Subcutaneous abdominal adipose tissue (tissue), 5 donors: ENCODE results near the gene PRR14.

ENCODE experiments used
- H3K27ac ChIP-seq: one replicate; pipeline ENCODE4 v1.7.0; 2013; ENCODE audit warnings: low read depth, mild to moderate bottlenecking, inconsistent platforms, low read length, moderate library complexity
- H3K27me3 ChIP-seq, 5 donors: one replicate each; pipeline ENCODE4 v1.7.0; 2013; ENCODE audit warnings: low read length in 5 of 5, inconsistent platforms in 1 of 5; ENCODE audit not compliant: control insufficient read depth in 5 of 5, insufficient read depth in 4 of 5
- H3K36me3 ChIP-seq, 5 donors: one replicate each; pipeline ENCODE4 v1.7.0; 2013; ENCODE audit warnings: low read length in 5 of 5; ENCODE audit not compliant: control insufficient read depth in 5 of 5, insufficient read depth in 5 of 5
- H3K4me1 ChIP-seq, 5 donors: one replicate each; pipeline ENCODE4 v1.7.0; 2013; ENCODE audit warnings: low read length in 5 of 5, mild to moderate bottlenecking in 3 of 5, moderate library complexity in 1 of 5; ENCODE audit not compliant: control insufficient read depth in 5 of 5, insufficient read depth in 5 of 5
- H3K4me3 ChIP-seq, 5 donors: one replicate each; pipeline ENCODE4 v1.7.0; 2013; ENCODE audit warnings: low read length in 5 of 5, low read depth in 1 of 5
- H3K9ac ChIP-seq, 5 donors: one replicate each; pipeline ENCODE4 v1.7.0; 2013; ENCODE audit warnings: low read length in 5 of 5, mild to moderate bottlenecking in 4 of 5, moderate library complexity in 3 of 5
- H3K9me3 ChIP-seq, 5 donors: one replicate each; pipeline ENCODE4 v1.7.0; 2013; ENCODE audit warnings: low read length in 5 of 5; ENCODE audit not compliant: control insufficient read depth in 5 of 5
- donor health status: healthy.
- donor health status: healthy.
- donor health status: healthy.
- donor health status: healthy.
- donor health status: healthy.

The PRR14 gene

DNA sequence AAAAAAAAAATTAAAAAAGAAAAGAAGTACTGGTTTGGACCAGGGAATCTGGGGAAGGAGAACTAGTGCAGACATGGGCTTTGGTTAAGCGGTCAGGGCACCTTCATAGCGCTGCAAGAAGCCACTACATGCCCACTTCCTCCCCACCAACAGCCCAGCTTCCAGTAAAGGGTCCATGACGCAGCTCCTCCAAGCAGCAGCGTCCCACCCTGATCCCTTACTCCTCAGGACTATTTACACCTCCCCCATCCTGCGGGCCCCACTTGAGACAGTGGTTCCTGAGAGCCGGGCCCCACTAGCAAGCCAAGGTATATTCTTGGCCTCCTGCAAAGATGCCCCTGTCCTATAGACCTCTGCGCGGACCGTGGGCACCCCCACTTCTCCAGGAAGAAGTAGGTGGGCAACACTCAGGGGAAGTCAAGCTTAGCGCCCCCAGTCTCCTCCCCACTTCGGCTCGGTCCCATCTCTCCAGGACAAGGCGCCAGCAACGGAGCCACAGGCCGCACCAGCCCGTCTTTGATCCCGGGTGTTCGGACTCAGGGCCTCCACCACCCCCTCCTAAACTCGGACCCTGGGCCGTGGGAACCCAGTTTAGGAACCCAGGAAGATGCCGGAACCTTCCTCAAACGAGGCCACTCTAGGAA is 913 bp upstream of the PRR14 start:
- peak overlapping the region; percentile 79 to 93 (median 89) for H3K4me3 ChIP-seq
- no peaks in the 10 kb centered on the region for H3K9me3 ChIP-seq
- H3K36me3 ChIP-seq, result peaks cover 0 to 26% (median 20%) of the 10 kb centered on the region in 5 donors
- peaks cover 2 to 28% (median 20%) of the 10 kb centered on the region in 5 donors for H3K4me1 ChIP-seq
- H3K27me3 ChIP-seq, result no peaks in the 10 kb centered on the region
- H3K27ac ChIP-seq, result peak overlapping the region; percentile 90
- H3K9ac ChIP-seq, result peak overlapping the region; percentile 59 to 87 (median 73)

GRCh38 chr16:30651124-30652004 is 604 bp downstream of the PRR14 start:
- Histone ChIP-seq H3K9ac (peak overlapping the region; percentile 48 to 91 (median 88)), H3K9me3 (no peaks in the 10 kb centered on the region)

DNA sequence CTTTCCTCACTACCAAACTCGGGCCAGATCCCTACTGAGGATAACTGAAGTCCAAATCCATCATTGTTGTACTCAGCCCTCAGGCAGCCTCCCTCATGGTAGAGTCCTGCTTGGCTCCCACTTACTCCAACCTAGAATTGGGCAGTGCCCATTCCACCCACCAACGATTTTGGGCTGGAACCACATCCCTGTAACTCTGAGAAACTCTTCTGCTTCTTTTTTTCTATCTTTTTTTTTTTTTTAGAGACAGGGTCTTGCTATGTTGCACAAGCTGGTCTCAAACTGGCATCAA is 1.2 kb downstream of the PRR14 start:
- Histone ChIP-seq H3K27ac (peak overlapping the region; percentile 90), H3K9me3 (no peaks in the 10 kb centered on the region), H3K4me3 (peak overlapping the region; percentile 63 to 93 (median 77)), H3K9ac (peak overlapping the region; percentile 48 to 83 (median 77)), H3K27me3 (no peaks in the 10 kb centered on the region), H3K36me3 (peaks cover 0 to 45% (median 39%) of the 10 kb centered on the region in 5 donors), H3K4me1 (peaks cover 2 to 31% (median 23%) of the 10 kb centered on the region in 5 donors)

More at GRCh38 chr16:30651124-30652004, 604 bp downstream of the PRR14 start:
- H3K36me3 ChIP-seq, result peaks cover 0 to 40% (median 35%) of the 10 kb centered on the region in 5 donors
- peak overlapping the region; percentile 87 to 93 (median 89) for H3K4me3 ChIP-seq
- H3K27me3 ChIP-seq, result no peaks in the 10 kb centered on the region
- peaks cover 2 to 28% (median 20%) of the 10 kb centered on the region in 5 donors for H3K4me1 ChIP-seq
- H3K27ac ChIP-seq, result peak overlapping the region; percentile 90

DNA sequence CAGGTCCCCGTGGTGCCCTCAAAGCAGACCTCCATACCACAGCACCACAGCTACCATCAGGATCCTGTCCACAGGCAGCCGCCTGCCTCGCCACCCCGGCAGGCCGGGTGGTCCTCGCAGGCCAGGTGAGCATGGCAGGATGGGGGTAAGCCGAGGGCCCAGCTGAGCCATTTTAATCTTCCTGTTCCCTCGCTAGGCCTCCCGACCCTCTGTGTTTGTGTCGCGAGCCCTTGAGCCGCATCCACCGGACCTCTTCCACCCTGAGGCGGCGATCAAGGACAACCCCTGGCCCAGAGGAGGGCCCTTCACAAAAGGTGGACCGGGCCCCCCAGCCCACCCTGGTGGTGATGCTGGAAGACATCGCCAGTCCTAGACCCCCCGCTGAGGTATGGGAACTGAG is 2.0 kb downstream of the PRR14 start:
- Histone ChIP-seq H3K4me1 (peaks cover 8 to 39% (median 30%) of the 10 kb centered on the region in 5 donors), H3K36me3 (peaks cover 0 to 45% (median 39%) of the 10 kb centered on the region in 5 donors), H3K27me3 (no peaks in the 10 kb centered on the region), H3K27ac (peak overlapping the region; percentile 90), H3K9me3 (no peaks in the 10 kb centered on the region), H3K9ac (peak overlapping the region in 1 of 5 donors; percentile 77), H3K4me3 (no peak overlapping the region)

DNA sequence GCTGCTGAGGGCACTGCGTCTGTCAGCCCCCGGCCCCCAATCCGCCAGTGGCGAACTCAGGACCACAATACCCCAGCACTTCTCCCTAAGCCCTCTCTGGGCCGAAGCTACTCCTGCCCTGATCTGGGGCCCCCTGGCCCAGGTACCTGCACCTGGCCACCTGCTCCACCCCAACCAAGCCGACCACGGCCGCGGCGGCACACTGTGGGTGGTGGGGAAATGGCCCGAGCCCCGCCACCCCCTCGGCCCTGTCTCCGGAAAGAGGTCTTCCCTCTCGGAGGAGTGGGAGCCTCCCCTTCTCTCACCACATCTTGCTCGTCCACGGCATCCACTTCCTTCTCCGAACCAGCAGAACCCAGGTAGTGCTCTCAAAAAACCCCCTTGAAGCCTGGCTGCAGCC is 4.1 kb downstream of the PRR14 start:
- H3K4me3 ChIP-seq, result no peak overlapping the region
- H3K27ac ChIP-seq, result no peak overlapping the region
- peaks cover 0 to 45% (median 39%) of the 10 kb centered on the region in 5 donors for H3K36me3 ChIP-seq

GRCh38 chr16:30655815-30656347 is 5.1 kb downstream of the PRR14 start:
- Histone ChIP-seq H3K36me3 (peaks cover 0 to 46% (median 40%) of the 10 kb centered on the region in 5 donors), H3K9ac (no peak overlapping the region), H3K27ac (no peak overlapping the region), H3K4me1 (peaks cover 14 to 42% (median 34%) of the 10 kb centered on the region in 5 donors), H3K4me3 (no peak overlapping the region), H3K9me3 (no peaks in the 10 kb centered on the region), H3K27me3 (peaks cover 0 to 3% (median 0%) of the 10 kb centered on the region in 5 donors)

More for the DNA sequence above, 4.1 kb downstream of the PRR14 start:
- Histone ChIP-seq H3K27me3 (peaks cover 0 to 3% (median 0%) of the 10 kb centered on the region in 5 donors), H3K9ac (no peak overlapping the region), H3K9me3 (no peaks in the 10 kb centered on the region), H3K4me1 (peaks cover 11 to 37% (median 27%) of the 10 kb centered on the region in 5 donors)

DNA sequence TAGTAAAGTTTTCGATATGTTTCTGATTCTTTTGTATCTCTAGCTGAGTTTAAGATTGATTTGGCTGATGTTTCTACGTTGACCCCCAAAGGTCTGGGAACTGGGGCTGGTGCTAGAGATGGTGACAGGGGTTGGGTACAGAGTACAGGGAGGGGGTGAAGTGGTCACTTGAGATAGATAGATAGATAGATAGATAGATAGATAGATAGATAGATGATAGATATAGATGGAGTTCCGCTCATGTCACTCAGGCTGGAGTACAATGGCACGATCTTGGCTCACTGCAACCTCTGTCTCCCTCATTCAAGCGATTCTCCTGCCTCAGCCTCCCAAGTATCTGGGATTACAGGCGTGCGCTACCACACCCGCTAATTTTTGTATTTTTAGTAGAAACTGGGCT is 5.6 kb downstream of the PRR14 start:
- Histone ChIP-seq H3K27ac (peak overlapping the region; percentile 83), H3K4me1 (peaks cover 16 to 43% (median 39%) of the 10 kb centered on the region in 5 donors)

GRCh38 chr16:30656974-30657865 is 6.5 kb downstream of the PRR14 start:
- Histone ChIP-seq H3K36me3 (peaks cover 0 to 60% (median 53%) of the 10 kb centered on the region in 5 donors), H3K27me3 (peaks cover 0 to 3% (median 0%) of the 10 kb centered on the region in 5 donors), H3K4me1 (peaks cover 16 to 44% (median 38%) of the 10 kb centered on the region in 5 donors), H3K9me3 (no peaks in the 10 kb centered on the region), H3K9ac (peak overlapping the region; percentile 11 to 81 (median 63)), H3K27ac (peak overlapping the region; percentile 83), H3K4me3 (peak overlapping the region; percentile 62 to 80 (median 66))

More for the DNA sequence above, 5.6 kb downstream of the PRR14 start:
- Histone ChIP-seq H3K4me3 (no peak overlapping the region), H3K27me3 (peaks cover 0 to 3% (median 0%) of the 10 kb centered on the region in 5 donors), H3K36me3 (peaks cover 0 to 51% (median 45%) of the 10 kb centered on the region in 5 donors), H3K9ac (no peak overlapping the region), H3K9me3 (no peaks in the 10 kb centered on the region)
